ENCODE data around the gene GH1. TPM values are rescaled to one million over a fixed set of nuclear protein-coding genes. Genes with fewer than 3 reads are reported as not detected.

GH1 gene
- total RNA-seq, 3 donors from 2014 or later: not detected

DNA sequence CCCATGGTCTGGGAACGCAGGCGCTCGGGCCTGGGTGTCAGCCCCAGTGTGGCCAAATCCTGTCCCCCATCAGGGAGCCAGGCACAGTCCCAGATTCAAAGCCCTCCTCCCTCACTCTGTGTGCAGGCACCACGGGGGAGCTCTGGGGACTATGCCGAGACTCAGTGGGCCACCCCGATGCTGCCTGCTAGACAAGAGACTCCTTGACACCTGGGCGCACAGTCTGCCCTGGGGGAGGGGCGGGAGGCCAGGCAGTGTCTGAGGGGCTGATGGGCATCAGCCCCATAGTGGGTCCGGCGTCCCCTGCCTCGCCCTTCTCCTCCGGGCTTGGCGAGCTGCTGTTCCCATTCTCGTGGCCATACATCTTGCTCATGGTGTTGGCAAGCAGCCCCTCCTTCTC is 21.9 kb upstream of the GH1 start:
- H3K27me3 ChIP-seq: no peaks in the 10 kb centered on the region
- no peak for DNase-seq (ENCODE audit: low spot score in 2 of 2)
- no peak overlapping the region for H3K4me3 ChIP-seq
- intact Hi-C loops (cut with DNase I; ENCODE audit: low total_unique reads): no loop called here
- no peaks in the 10 kb centered on the region for H3K4me1 ChIP-seq
- H3K36me3 ChIP-seq: no peaks in the 10 kb centered on the region
- H3K9me3 ChIP-seq: no peaks in the 10 kb centered on the region
- TF ChIP-seq POLR2AphosphoS5 (IDR thresholded peaks at IDR 0.05): no peak
- no peak for TF ChIP-seq POLR2A (IDR thresholded peaks at IDR 0.05)
- TF ChIP-seq, protein P1, sequence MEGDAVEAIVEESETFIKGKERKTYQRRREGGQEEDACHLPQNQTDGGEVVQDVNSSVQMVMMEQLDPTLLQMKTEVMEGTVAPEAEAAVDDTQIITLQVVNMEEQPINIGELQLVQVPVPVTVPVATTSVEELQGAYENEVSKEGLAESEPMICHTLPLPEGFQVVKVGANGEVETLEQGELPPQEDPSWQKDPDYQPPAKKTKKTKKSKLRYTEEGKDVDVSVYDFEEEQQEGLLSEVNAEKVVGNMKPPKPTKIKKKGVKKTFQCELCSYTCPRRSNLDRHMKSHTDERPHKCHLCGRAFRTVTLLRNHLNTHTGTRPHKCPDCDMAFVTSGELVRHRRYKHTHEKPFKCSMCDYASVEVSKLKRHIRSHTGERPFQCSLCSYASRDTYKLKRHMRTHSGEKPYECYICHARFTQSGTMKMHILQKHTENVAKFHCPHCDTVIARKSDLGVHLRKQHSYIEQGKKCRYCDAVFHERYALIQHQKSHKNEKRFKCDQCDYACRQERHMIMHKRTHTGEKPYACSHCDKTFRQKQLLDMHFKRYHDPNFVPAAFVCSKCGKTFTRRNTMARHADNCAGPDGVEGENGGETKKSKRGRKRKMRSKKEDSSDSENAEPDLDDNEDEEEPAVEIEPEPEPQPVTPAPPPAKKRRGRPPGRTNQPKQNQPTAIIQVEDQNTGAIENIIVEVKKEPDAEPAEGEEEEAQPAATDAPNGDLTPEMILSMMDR (IDR thresholded peaks at IDR 0.05): no peak
- no peak overlapping the region for H3K27ac ChIP-seq

DNA sequence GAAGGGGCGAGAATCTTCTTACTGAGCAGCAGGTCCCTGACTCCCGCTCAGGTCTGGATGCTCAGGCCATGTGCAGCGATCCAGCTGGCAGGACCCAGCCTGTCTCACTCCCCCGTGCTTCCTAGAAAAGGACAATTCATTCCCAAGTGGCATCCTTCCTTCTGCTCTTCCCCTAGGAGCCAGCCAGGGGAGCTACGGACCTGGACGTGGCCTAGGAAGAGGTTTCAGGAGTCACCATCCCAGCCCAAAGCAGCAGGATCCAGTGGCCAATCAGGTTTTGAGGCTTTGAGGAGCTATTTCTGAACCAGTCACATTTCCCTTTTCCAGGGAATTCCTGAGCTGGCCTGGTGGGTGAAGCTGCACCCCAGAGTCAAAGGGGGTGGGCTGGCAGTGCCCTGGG is 21.2 kb upstream of the GH1 start:
- H3K36me3 ChIP-seq: no peaks in the 10 kb centered on the region
- H3K9me3 ChIP-seq: no peaks in the 10 kb centered on the region
- intact Hi-C loops (cut with DNase I; ENCODE audit: low total_unique reads): no loop called here
- H3K4me1 ChIP-seq: no peaks in the 10 kb centered on the region
- TF ChIP-seq, protein P1 (IDR thresholded peaks at IDR 0.05): no peak
- TF ChIP-seq POLR2AphosphoS5 (IDR thresholded peaks at IDR 0.05) (no peak), POLR2A (IDR thresholded peaks at IDR 0.05) (no peak)
- H3K27ac ChIP-seq: peak overlapping the region in 1 of 2 donors; percentile 43
- DNase-seq (ENCODE audit: low spot score in 2 of 2): no peak
- H3K27me3 ChIP-seq: no peaks in the 10 kb centered on the region
- H3K4me3 ChIP-seq: no peak overlapping the region

- H3K27me3 ChIP-seq: no peaks in the 10 kb centered on the region
- H3K36me3 ChIP-seq: no peaks in the 10 kb centered on the region
- no peaks in the 10 kb centered on the region for H3K4me1 ChIP-seq
- H3K27ac ChIP-seq: peak overlapping the region in 1 of 2 donors; percentile 43
- intact Hi-C loops (cut with DNase I; ENCODE audit: low total_unique reads): no loop called here
- no peaks in the 10 kb centered on the region for H3K9me3 ChIP-seq
- H3K4me3 ChIP-seq: no peak overlapping the region
- TF ChIP-seq, protein P1 (IDR thresholded peaks at IDR 0.05): no peak
- no peak for TF ChIP-seq POLR2A (IDR thresholded peaks at IDR 0.05)
- TF ChIP-seq POLR2AphosphoS5 (IDR thresholded peaks at IDR 0.05): no peak
- DNase-seq (ENCODE audit: low spot score in 2 of 2): no peak
These were observed 20.8 kb upstream of the GH1 start for GRCh38 chr17:63939401-63939800.

GRCh38 chr17:63937920-63938319 is 19.3 kb upstream of the GH1 start:
- Histone ChIP-seq H3K36me3 (no peaks in the 10 kb centered on the region), H3K4me3 (no peak overlapping the region), H3K27ac (no peak overlapping the region), H3K27me3 (no peaks in the 10 kb centered on the region), H3K9me3 (no peaks in the 10 kb centered on the region), H3K4me1 (no peaks in the 10 kb centered on the region)
- intact Hi-C loops (cut with DNase I; ENCODE audit: low total_unique reads): no loop called here
- DNase-seq (ENCODE audit: low spot score in 2 of 2): no peak
- TF ChIP-seq POLR2A (IDR thresholded peaks at IDR 0.05): no peak
- TF ChIP-seq, protein P1 (IDR thresholded peaks at IDR 0.05): no peak
- no peak for TF ChIP-seq POLR2AphosphoS5 (IDR thresholded peaks at IDR 0.05)

- H3K4me3 ChIP-seq: no peak overlapping the region
- TF ChIP-seq, protein P1 (IDR thresholded peaks at IDR 0.05): no peak
- TF ChIP-seq POLR2A (IDR thresholded peaks at IDR 0.05) (no peak), POLR2AphosphoS5 (IDR thresholded peaks at IDR 0.05) (no peak)
- H3K27me3 ChIP-seq: no peaks in the 10 kb centered on the region
- no peaks in the 10 kb centered on the region for H3K36me3 ChIP-seq
- DNase-seq (ENCODE audit: low spot score in 2 of 2): no peak
- H3K9me3 ChIP-seq: no peaks in the 10 kb centered on the region
- H3K4me1 ChIP-seq: no peaks in the 10 kb centered on the region
- no peak overlapping the region for H3K27ac ChIP-seq
- intact Hi-C loops (cut with DNase I; ENCODE audit: low total_unique reads): no loop called here
These were observed 18.7 kb upstream of the GH1 start for GRCh38 chr17:63937319-63937718.
